ENCODE data around the gene TMPRSS9.

Gene TMPRSS9

DNA sequence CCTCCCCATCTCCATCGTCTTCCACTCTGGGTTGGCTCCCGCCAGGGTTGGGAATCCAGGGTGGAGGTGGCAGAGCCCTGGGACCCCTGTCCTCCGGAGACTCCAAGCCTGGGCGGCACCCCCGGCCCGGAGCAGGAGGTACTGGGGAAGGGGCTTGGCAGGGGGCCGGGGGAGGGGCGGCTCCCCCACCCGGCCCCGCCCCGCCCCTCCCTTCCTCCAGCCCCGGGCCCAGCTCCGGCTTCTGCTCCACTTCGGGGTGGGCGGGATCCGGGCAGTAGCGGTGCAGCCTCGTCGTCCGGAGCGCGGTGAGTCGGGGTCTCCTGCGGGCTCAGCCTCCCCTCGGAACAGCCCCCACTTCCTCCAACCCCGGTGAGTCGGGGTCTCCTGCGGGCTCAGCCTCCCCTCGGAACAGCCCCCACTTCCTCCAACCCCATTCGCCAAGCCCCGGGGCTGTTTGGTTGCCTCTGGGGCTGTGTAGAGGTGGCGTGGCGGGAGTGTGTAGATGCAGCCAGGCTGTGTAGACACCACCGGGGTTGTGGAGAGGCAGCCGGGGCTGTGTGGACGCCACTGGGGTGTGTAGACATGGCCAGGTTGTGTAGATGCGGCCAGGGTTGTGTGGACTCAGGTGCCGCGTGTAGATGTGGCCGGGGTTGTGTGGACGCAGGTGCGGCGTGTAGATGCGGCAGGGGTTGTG lies at the start of gene TMPRSS9:
Gene TMPRSS9 (plus strand): TSS at position 274 of the 694 bp plus-strand sequence. CDS start 29,521 bp downstream, outside the sequence.
- in situ Hi-C loops (cut with MboI; ENCODE audit: low sequenced_read_pairs), result no loop called here

DNA sequence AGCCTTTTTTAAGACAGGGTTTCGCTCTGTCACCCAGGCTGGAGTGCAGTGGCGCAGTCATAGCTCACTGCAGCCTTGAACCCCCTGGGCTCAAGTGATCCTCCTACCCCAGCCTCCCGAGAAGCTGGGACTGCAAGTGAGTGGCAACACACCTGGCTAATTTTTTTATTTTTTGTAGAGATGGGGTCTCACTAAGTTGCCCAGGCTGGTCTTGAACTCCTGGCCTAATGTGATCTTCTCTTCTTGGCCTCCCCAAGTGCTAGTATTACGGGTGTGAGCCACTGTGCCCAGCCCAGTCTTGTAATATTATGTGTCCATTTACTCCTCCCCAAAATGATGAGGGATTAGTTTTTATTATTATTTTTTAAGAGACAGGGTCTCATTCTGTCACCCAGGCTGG lies 49.0 kb upstream of the TMPRSS9 start:
- in situ Hi-C loops (cut with MboI; ENCODE audit: low sequenced_read_pairs), result no loop called here

- in situ Hi-C loops (cut with MboI; ENCODE audit: low sequenced_read_pairs), result no loop called here
Observed at GRCh38 chr19:2312820-2313501, 47.1 kb upstream of the TMPRSS9 start.

DNA sequence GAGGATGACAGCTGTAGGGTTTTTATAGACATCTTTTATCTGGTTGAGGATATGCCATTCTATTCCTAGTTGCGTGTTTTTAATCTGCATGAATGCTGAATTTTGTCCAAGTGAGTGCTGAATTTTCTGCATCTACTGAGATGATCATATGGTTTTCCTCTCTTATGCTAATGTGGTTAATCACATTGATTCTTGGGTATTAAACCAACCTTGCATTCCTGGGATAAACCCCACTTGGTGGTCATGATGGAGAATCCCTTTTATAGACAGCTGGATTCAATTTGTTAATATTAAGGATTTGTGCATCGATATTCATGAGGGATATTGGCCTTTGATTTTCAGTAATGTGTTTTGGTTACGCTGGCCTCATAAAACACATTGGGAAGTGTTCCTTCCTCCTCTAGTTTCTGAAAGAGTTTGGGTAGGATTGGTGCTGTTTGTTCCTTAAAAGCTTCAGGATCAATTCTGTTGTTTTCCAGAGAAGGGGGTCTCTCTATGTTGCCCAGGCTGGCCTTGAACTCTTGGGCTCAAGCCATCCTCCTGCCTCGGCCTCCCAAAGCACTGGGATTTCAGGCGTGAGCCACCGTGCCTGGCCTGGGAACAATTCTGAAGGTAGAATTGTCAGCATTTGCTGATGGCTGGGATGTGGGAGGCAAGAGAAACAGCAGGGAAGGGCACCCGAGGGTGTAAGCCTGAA lies 44.8 kb upstream of the TMPRSS9 start:
- in situ Hi-C loops (cut with MboI; ENCODE audit: low sequenced_read_pairs), result no loop called here

GRCh38 chr19:2315818-2316353 lies 44.2 kb upstream of the TMPRSS9 start:
- in situ Hi-C loops (cut with MboI; ENCODE audit: low sequenced_read_pairs), result no loop called here

GRCh38 chr19:2317300-2317699 lies 42.8 kb upstream of the TMPRSS9 start:
- in situ Hi-C loops (cut with MboI; ENCODE audit: low sequenced_read_pairs), result no loop called here

GRCh38 chr19:2317756-2318155 lies 42.3 kb upstream of the TMPRSS9 start:
- in situ Hi-C loops (cut with MboI; ENCODE audit: low sequenced_read_pairs), result no loop called here

- in situ Hi-C loops (cut with MboI; ENCODE audit: low sequenced_read_pairs), result no loop called here
Observed at GRCh38 chr19:2318923-2319322, 41.1 kb upstream of the TMPRSS9 start.

GRCh38 chr19:2319551-2319950 lies 40.5 kb upstream of the TMPRSS9 start:
- in situ Hi-C loops (cut with MboI; ENCODE audit: low sequenced_read_pairs), result no loop called here

- in situ Hi-C loops (cut with MboI; ENCODE audit: low sequenced_read_pairs), result no loop called here
Observed at GRCh38 chr19:2320049-2320448, 40.0 kb upstream of the TMPRSS9 start.

GRCh38 chr19:2320939-2321338 lies 39.1 kb upstream of the TMPRSS9 start:
- in situ Hi-C loops (cut with MboI; ENCODE audit: low sequenced_read_pairs), result no loop called here

DNA sequence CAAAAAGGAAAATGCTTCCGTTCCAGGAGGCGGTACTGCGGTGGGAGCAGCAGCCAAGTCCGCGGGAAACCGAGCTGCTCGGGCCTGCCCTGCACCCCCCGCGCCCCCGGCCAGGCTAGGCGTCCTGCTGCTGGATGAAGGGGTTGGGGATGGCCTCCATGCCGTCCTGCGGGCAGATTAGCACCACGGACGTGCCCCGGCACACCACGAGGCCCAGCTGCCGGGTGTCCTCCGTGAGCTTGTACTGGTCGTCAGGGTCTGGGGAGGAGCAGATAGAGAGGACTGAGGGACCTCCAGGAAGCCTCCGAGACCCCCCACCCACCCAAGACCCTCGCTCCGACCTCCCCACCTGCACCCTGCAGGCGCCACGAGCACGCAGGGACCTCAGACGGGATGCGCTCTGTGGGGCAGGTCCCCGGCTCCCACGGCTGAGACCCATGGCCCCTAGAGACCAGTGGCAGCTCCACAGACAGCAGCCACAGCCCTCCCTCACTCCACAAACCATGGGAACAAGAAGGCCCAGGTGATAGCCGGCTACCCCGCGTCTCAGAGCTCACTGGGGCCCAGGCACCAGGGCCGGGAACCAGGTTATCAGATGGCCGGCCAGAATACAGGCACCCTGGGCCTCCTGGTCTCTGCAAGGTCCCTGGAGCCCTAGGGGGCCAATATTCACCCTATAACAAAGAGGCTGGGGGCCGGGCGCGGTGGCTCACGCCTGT lies 38.3 kb upstream of the TMPRSS9 start:
- in situ Hi-C loops (cut with MboI; ENCODE audit: low sequenced_read_pairs), result no loop called here

- in situ Hi-C loops (cut with MboI; ENCODE audit: low sequenced_read_pairs), result no loop called here
Observed at GRCh38 chr19:2323707-2324106, 36.4 kb upstream of the TMPRSS9 start.

DNA sequence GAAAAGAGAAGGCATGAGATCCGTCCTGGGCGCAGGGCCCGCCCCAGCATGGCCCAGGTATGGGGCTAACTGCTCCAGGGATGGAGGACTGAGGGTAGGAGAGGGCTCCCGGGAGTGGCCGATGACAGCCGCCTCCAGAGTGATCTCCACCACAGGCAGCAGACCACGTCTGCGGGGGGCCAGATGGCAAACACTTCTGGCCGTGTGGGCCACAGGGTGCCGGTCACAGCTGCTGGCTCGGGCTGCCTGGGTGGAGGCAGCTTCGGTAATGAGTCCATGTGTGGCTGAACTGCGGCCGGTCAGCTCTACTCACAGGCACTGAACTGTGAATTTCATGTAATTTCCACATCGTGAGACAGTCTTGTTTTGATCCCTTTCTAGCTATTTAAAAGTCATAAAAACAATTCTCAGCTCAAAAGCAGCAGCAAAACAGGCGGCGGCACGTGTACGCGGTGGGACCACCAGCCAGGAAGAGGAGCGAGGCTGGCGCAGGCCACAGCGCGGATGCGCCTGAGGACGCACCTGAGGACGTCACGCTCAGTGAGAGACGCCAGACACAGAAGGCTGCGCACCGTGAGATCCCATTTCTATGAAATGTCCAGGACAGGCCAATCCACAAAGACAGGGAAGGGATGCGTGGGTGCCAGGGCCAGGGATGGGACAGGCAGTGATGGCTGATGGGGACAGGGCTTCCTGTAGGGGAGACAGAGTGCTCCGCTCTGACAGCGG lies 35.7 kb upstream of the TMPRSS9 start:
- in situ Hi-C loops (cut with MboI; ENCODE audit: low sequenced_read_pairs), result no loop called here

- in situ Hi-C loops (cut with MboI; ENCODE audit: low sequenced_read_pairs), result no loop called here
Observed at GRCh38 chr19:2325281-2326046, 34.6 kb upstream of the TMPRSS9 start.

GRCh38 chr19:2326699-2327360 lies 33.2 kb upstream of the TMPRSS9 start:
- in situ Hi-C loops (cut with MboI; ENCODE audit: low sequenced_read_pairs), result no loop called here

DNA sequence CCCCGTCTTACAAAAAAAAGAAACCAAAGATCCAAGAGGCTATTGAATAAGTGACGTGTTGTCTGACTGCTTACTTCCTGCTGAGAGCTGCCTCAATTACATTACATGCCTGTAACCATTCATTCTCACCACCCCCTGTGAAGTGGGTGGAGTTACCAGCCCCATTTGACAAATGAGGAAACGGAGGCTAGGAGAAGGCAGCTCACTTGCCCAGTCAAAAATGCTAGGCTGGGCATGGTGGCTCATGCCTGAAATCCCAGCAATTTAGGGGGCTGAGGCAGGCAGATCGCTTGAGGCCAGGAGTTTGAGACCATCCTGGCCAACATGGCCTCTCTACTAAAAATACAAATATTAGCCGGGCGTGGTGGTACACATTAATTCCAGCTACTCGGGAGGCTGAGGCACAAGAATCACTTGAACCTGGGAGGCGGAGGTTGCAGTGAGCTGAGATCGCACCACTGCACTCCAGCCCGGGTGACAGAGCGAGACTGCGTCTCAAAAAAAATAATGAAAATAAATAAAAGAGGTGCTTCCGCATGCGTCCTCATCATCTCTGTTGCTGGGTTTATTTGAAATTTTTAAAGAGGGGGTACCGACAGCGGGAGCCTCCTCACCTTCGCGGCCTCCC lies 32.2 kb upstream of the TMPRSS9 start:
- in situ Hi-C loops (cut with MboI; ENCODE audit: low sequenced_read_pairs), result no loop called here

- in situ Hi-C loops (cut with MboI; ENCODE audit: low sequenced_read_pairs), result no loop called here
Observed at GRCh38 chr19:2328401-2329148, 31.5 kb upstream of the TMPRSS9 start, which contains the start of the genes LSM7 and SPPL2B. TSS of gene LSM7 (minus strand) at chr19:2328586. CDS start at chr19:2328566, 20 bp downstream. TSS of gene SPPL2B (plus strand) at chr19:2328684. CDS start at chr19:2328710, 26 bp downstream.

Measured in HL-60/S4 (cell line).